Measurements from ENCODE around the gene PAPPA2.

GRCh38 chr1:176517484-176517883 is 54.5 kb downstream of the PAPPA2 start:
- TF ChIP-seq, protein P1, sequence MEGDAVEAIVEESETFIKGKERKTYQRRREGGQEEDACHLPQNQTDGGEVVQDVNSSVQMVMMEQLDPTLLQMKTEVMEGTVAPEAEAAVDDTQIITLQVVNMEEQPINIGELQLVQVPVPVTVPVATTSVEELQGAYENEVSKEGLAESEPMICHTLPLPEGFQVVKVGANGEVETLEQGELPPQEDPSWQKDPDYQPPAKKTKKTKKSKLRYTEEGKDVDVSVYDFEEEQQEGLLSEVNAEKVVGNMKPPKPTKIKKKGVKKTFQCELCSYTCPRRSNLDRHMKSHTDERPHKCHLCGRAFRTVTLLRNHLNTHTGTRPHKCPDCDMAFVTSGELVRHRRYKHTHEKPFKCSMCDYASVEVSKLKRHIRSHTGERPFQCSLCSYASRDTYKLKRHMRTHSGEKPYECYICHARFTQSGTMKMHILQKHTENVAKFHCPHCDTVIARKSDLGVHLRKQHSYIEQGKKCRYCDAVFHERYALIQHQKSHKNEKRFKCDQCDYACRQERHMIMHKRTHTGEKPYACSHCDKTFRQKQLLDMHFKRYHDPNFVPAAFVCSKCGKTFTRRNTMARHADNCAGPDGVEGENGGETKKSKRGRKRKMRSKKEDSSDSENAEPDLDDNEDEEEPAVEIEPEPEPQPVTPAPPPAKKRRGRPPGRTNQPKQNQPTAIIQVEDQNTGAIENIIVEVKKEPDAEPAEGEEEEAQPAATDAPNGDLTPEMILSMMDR (IDR thresholded peaks at IDR 0.05) = no peak
- TF ChIP-seq, protein P2, sequence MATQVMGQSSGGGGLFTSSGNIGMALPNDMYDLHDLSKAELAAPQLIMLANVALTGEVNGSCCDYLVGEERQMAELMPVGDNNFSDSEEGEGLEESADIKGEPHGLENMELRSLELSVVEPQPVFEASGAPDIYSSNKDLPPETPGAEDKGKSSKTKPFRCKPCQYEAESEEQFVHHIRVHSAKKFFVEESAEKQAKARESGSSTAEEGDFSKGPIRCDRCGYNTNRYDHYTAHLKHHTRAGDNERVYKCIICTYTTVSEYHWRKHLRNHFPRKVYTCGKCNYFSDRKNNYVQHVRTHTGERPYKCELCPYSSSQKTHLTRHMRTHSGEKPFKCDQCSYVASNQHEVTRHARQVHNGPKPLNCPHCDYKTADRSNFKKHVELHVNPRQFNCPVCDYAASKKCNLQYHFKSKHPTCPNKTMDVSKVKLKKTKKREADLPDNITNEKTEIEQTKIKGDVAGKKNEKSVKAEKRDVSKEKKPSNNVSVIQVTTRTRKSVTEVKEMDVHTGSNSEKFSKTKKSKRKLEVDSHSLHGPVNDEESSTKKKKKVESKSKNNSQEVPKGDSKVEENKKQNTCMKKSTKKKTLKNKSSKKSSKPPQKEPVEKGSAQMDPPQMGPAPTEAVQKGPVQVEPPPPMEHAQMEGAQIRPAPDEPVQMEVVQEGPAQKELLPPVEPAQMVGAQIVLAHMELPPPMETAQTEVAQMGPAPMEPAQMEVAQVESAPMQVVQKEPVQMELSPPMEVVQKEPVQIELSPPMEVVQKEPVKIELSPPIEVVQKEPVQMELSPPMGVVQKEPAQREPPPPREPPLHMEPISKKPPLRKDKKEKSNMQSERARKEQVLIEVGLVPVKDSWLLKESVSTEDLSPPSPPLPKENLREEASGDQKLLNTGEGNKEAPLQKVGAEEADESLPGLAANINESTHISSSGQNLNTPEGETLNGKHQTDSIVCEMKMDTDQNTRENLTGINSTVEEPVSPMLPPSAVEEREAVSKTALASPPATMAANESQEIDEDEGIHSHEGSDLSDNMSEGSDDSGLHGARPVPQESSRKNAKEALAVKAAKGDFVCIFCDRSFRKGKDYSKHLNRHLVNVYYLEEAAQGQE (IDR thresholded peaks at IDR 0.05; ENCODE audit: insufficient read depth in 1 of 2, low read depth in 2 of 2, low read length in 1 of 2) = no peak
- no peak for TF ChIP-seq POLR2AphosphoS5 (IDR thresholded peaks at IDR 0.05; ENCODE audit: low read depth, low read length)
